Smooth muscle cell of the coronary artery (primary cell): ENCODE results near the gene FAM118B. TPM values are rescaled to one million over a fixed set of nuclear protein-coding genes. Genes with fewer than 3 reads are reported as not detected.

ENCODE experiments used
- total RNA-seq: library from RNA; depleted of rRNA; stranded (reverse); fragments of >200 nt; gene quantifications from 2 replicates; pipeline ENCODE4 v1.2.3, GENCODE V29; 2014; ENCODE audit warnings: low replicate concordance

The FAM118B gene
- total RNA-seq: 10.2 and 15.2 TPM in 2 replicates

DNA sequence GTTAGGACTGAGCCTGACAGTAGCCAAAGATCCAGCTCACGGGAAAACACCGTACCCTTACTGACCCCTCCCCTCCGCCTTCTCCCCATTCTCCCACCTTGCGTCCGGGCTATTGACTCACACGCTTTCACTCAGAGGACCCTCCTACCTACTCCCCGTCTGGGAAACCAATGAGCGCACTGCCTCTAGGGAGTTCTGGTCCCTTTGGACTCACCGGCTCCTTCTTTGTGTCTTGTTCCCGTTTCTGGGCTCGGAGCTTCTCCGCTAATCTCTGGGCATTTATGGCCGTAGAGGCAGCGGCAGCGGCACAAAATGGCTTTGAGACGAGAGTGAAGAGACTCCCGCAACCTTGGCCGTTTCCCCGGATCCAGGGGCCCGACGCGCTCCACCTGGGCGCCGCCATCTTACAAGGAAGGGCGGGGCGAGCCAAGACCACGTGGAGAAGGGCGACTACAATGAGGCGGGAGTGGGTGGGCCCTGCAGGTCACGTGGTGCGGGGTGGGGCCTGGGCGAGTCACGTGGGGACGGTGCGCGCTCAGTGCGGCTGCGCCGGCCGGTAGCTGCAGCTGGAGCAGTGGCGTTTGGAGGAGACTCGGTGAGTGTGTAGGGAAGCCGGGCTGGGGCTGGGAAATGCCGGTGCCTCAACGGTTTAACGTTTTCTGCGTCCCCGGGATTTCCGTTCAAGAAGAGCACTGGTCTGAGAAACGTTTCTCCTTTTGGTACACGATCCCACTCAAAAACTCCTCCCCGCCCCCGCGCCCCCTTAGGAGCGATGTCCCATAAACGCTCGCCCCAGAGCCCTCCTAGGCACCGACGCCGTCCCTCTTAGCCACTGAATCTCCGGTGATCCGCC, at the start of gene FAM118B, which contains the start of gene RPUSD4:
Gene FAM118B (plus strand): TSS at position 547 of the 853 bp plus-strand sequence. CDS start 23,220 bp downstream, outside the sequence.
Gene RPUSD4 (minus strand): TSS at position 415 of the 853 bp plus-strand sequence. CDS start 12 bp downstream, at position 403.

DNA sequence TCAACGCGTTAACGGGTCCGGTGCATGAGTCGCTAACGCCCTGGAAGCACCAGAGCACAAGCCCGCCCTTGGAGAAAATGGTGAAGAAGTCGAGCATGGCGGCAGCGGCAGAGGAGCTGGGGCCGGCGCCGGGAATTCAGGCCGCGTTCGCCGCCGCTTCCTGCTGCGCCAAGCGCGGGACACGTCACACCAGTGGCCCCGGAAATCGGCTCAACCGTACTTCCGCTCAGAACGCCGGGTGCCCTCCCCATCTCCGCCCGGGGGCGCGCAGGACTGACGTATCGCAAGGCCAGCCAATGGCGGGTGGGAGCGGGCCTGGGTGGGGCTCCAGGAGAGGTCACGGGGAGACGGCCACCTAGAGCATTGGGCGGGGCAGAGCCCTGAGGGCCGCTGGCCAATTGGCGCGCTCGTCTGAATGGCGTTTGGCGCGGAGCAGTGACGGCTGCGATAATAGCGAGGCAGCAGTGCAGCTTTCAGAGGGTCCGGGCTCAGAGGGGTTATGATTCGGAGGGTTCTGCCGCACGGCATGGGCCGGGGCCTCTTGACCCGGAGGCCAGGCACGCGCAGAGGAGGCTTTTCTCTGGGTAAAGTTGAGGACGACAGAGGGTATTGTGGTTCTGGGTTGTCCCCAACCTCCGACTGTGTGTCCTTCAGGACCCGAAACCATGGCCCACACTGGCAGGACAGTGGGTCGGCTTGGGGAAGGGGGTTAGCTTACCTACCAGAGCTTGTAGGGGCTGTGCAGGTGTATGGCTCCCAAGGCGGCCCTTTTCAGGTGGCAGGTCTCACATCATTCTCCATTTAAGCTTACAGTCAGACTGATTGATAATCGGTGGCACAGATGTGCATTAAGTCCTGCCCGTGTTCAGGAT, 57.4 kb downstream of the FAM118B start, which contains the start of the genes FOXRED1 and SRPRA:
Gene FOXRED1 (plus strand): TSS at position 447 of the 872 bp plus-strand sequence. CDS start 53 bp downstream, at position 500.
Gene SRPRA (minus strand): TSS at position 188 of the 872 bp plus-strand sequence. CDS start 91 bp downstream, at position 97.

DNA sequence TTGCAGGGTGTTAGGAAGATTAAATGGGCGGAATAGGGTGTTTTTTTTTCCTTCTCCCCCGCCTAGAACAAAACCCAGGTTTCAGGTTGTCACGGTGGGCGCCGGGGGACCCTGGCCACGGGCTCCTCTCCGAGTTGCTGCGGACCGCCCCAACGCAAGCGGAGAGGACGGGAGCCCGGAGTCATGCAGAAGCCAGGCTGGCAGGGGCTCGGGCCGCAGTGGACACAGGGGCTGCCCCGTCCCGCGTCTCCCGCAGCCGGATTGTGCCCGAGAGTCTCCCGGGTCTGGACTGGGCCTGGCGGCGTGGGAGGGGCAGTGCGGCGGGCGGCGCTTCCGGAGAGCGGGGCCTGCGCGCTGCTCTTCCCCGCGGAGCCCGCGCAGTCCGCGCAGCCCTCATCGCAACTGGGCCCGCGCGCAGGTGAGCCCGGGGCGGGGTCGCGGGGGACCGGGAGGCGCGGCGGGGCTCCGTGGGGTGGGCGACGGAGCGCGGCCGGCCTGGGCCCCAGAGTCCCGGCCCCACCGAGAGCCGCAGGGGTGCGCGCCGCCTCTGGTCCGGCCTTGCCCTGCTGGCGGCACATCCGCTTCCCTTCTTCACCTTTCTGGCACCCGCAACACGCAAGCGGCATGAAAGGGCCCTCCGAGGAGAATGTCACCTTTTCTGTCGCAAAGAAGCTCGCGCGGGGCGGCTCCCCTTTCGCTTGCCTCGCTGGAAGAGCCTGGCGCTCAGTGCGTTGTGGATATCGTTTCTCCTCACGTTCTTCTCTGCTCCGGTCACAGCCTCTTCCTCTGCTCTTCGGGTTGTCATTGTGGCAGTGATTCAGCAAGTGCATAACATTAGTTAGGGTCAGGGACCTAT, 71.4 kb downstream of the FAM118B start, which contains the start of gene TIRAP:
Gene TIRAP (plus strand): TSS at position 358 of the 856 bp plus-strand sequence. CDS start 7,802 bp downstream, outside the sequence.

GRCh38 chr11:126303623-126304456, 92.3 kb downstream of the FAM118B start, which contains the start of gene DCPS:
Gene DCPS, plus strand, starts transcription at chr11:126304060. Its CDS starts 21 bp downstream, at chr11:126304081.

Other genes with a start within 250 kb of the FAM118B start
- gene CDON, start 148.9 kb upstream of the FAM118B start, total RNA-seq: 3.0 and 104 TPM in 2 replicates
- gene RPUSD4, start 132 bp upstream of the FAM118B start, total RNA-seq: 27.4 and 53.0 TPM in 2 replicates
- gene SRPRA, start 57.1 kb downstream of the FAM118B start, total RNA-seq: 48.0 and 57.5 TPM in 2 replicates
- 10.4 and 12.8 TPM in 2 replicates for gene FOXRED1, start 57.4 kb downstream of the FAM118B start, total RNA-seq
- 1.3 and 1.7 TPM in 2 replicates for gene TIRAP, start 71.3 kb downstream of the FAM118B start, total RNA-seq
- 11.3 and 16.3 TPM in 2 replicates for gene DCPS, start 92.3 kb downstream of the FAM118B start, total RNA-seq
- 16.8 and 42.0 TPM in 2 replicates for gene ST3GAL4, start 143.9 kb downstream of the FAM118B start, total RNA-seq